ENCODE results near the gene GPC2.
"Not testable (repeated sequence)": the region's sequence is repeated elsewhere in the genome, so short reads cannot be mapped to it uniquely, and the experiment has no call there.

The GPC2 gene

DNA sequence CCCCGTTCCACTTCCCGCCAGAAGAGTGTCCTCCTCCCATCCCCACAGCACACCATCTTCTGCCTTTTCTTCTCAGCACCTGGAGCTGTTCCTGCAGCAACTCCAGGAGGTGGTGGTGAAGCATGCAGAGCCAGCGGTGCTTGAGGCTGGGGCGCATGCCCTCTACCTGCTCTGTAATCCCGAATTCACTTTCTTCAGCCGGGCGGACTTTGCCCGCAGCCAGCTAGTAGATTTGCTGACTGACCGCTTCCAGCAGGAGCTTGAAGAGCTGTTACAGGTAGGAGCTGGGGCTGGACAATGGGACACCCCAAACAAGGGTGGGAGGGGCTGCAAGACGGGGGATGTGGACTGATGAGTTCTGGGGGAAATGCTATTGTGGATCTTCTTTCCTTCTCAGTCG is 23.5 kb upstream of the GPC2 start:
- DNase-seq (ENCODE audit: low read depth, low spot score) = no peak

DNA sequence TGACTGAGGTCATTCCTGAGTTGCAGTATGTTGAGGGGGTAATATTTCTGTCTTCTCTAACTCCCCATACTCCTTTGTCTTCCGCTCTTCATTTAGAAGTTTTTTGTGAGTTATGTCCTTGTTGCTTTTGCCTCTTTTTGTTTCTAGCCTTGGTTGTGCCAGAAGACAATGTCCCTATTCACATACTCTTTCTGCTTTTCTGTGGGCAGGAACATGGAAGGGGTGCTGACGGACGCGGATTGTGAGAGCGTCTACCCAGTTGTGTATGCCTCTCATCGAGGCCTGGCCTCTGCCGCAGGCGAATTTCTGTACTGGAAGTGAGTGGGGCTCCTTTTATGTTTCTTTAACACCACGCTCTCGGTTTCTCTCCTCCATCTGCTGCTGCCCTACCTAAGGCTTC is 21.1 kb upstream of the GPC2 start:
- DNase-seq (ENCODE audit: low read depth, low spot score) = no peak

DNA sequence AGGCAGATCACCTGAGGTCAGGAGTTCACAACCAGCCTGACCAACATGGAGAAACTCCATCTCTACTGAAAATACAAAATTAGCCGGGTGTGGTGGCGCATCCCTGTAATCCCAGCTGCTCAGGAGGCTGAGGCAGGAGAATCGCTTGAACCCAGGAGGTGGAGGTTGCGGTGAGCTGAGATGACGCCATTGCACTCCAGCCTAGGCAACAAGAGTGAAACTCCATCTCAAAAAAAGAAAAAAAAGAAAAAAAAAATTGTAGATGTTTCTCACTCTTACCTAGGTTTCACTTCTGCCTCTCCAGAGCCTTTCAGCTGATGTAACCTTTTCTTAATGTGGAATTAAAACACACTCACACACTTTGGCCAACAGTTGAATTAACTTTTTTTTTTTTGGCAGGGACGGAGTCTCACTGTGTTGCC is 18.7 kb upstream of the GPC2 start:
- not testable (repeated sequence) for DNase-seq (ENCODE audit: low read depth, low spot score)

DNA sequence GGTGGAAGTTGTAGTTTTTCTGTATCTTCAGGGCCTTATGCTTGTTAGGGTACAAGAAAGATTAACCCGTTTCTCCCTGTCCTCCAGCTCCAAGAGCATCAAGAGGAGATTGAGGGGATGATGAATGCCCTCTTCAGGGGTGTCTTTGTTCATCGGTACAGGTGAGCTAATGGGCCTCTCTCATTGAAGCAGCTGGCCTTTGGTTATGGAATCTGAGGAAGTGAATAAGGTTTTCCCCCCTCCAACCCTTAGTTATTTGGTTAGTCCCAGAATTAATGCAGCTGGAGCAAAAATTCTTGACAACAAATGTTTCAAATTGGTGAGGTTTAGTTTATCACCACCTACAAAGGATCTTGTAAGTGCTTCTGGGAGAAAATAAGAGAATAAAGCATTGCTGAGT is 18.0 kb upstream of the GPC2 start:
- DNase-seq (ENCODE audit: low read depth, low spot score) = no peak

DNA sequence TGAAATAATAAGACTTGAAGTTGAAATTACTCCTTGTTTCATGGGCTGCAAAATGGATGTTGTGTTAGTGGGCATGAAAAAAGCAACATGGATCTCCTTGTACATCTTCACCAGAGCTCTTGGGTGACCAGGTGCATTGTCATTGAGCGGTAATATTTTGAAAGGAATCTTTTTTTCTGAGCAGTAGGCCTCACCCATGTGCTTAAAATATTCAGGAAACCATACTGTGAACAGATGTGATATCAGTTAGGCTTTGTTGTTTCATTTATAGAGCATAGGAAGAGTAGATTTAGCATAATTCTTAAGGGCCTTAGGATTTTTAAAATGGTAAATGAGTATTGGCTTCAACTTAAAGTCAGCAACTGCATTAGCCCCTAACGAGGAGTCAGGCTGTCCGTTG is 15.8 kb upstream of the GPC2 start:
- no peak for DNase-seq (ENCODE audit: low read depth, low spot score)

DNA sequence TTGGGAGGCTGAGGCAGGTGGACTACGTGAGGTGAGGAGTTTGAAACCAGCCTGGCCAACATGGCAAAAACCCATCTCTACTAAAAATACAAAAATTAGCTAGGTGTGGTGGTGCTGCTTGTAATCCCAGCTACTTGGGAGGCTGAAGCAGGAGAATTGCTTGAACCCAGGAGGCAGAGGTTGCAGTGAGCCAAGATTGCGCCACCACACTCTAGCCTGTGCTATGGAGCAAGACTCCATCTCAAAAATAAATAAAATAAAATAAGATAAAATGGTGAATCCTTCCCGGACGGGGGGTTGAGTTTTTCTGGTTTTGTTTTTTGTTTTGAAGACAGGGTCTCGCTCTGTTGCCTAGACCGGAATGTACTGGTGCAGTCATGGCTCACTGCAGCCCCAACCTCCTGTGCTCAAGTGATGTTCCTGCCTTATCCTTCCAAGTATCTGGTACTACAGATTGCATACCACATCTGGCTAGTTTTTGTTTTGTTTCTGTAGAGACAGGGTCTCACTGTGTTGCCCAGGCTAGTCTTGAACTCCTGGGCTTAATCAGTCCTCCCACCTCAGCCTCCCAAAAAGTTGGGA is 15.2 kb upstream of the GPC2 start:
- DNase-seq (ENCODE audit: low read depth, low spot score) = not testable (repeated sequence)

DNA sequence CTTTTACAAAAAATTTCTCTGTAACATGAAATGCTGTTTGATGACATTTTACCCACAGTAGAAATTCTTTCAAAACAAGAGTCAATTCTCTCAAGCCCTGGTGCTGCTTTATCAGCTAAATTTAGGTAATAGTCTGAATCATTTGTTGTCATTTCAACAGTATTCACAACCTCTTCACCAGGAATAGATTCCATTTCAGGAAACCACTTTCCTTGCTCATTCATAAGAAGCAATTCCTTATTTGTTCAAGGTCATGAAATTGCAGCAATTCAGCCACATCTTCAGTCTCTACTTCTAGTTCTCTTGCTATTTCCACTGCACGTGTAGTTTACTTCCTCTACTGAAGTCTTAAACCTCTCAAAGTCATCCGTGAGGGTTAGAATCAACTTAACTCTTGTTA is 14.6 kb upstream of the GPC2 start:
- no peak for DNase-seq (ENCODE audit: low read depth, low spot score)

DNA sequence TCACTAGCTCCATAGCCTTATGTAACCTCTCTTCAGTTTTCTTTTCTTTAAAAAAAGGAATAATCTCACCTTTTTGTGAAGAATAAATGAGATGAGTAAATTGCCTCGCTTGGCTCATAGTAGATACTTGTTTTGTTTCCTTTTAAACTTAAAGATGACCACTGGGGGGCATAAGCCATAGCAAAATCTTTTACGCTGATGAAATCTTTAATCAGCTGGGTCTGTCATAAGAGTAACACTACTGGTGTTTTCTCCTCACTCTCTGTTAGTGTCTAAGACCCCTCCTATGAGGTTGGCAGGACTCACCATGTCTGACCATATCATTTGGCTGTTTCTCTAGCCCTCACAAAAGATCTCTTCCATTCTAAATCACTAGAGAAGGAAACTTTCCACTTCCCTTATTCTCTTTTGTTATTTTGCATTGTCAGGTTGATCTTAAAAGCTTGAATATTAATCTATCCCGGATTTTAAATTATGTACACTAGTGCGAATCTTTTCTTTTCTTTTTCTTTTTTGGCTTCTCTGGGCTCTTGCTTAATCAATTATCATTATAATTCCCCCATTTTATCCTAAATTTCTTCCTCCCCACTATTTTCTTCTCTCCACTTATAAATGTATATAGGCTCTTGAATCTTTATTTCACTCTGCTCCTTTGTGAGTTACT is 13.0 kb upstream of the GPC2 start:
- no peak for DNase-seq (ENCODE audit: low read depth, low spot score)

DNA sequence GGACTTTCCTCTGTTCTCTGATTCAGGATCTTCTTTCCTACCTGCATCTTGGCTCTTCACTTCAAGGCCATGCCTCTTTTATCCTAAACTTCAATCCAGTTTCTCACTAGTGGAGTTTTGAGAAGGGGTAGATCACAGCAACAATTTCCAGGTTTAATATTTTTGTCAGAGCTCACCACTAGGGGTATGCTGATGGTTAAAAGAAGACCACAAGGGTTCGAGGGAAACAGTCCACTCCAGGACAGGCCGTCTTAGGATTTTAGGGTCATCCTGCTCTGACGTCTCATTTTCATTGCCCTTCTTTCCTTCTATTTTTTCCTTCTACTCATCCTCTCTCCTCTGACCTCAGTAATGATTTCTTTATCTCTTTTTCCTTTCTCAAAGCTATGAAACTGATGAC is 11.9 kb upstream of the GPC2 start:
- no peak for DNase-seq (ENCODE audit: low read depth, low spot score)

DNA sequence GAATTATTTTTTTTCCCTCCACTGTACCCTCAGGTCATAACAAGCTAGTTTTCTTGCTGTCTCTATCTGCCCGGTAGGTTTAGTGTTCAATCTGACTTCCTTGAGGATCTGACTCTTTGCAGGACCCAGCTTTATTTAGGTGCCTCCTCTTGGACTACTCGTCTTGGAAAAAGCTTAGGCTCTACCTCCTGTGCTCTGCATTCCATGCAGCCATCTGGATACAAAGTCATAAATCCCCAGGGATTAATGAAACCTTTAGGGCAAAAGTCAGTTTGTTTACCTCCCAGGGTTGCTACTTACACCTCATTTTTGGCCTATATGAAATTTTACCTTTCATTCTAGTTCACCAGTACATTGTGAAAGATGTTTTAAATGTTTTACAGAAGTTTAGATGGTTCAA is 8.5 kb upstream of the GPC2 start:
- no peak for DNase-seq (ENCODE audit: low read depth, low spot score)

DNA sequence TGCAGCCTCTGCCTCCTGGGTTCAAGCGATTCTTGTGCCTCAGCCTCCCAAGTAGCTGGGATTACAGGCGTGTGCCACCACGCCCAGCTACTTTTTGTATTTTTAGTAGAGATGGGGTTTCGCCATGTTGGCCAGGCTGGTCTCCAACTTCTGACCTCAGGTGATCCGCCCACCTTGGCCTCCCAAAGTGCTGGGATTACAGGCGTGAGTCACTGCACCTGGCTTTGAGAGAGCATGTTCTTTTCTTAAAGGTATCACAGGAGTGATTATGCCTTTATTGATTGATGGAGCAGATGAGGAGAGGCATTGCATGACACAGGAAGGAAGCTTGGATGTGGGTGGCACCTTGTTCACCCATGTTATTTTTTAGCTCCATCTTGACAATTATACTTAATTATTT is 5.9 kb upstream of the GPC2 start:
- not testable (repeated sequence) for DNase-seq (ENCODE audit: low read depth, low spot score)

DNA sequence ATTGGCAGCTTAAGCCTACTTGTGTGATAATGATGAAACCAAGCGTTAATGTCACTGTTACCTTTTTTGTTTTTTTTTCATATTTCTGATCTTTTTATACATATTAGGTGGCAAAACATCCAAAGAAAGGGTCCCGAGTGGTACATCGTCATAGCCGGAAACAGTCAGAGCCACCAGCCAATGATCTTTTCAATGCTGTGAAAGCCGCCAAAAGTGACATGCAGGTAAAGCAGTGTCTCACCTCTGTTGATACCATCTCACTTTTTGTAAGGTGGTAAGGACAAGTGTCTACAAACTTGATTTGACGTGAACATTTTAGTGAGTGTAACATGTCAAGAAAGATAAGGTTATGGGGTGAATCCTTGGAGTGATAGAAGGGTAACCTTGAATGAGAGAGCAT is 5.4 kb upstream of the GPC2 start:
- DNase-seq (ENCODE audit: low read depth, low spot score) = not testable (repeated sequence)

DNA sequence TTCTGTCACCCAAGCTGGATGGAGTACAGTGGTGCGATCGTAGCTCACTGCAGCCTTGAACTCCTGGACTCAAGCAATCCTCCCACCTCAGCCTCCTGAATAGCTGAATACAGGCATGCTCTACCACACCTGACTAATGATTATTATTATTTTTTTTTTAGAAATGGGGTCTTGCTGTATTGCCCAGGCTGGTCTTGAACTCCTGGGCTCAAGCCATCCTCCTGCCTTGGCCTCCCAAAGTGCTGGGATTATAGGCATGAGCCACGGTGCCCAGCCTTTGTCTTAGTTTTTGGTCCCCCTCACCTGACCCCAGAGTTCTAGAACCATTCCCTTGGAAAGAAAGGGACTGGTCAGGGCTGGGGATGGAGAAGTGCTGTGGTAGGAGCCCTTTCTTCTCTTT is 2.9 kb upstream of the GPC2 start:
- DNase-seq (ENCODE audit: low read depth, low spot score) = not testable (repeated sequence)

DNA sequence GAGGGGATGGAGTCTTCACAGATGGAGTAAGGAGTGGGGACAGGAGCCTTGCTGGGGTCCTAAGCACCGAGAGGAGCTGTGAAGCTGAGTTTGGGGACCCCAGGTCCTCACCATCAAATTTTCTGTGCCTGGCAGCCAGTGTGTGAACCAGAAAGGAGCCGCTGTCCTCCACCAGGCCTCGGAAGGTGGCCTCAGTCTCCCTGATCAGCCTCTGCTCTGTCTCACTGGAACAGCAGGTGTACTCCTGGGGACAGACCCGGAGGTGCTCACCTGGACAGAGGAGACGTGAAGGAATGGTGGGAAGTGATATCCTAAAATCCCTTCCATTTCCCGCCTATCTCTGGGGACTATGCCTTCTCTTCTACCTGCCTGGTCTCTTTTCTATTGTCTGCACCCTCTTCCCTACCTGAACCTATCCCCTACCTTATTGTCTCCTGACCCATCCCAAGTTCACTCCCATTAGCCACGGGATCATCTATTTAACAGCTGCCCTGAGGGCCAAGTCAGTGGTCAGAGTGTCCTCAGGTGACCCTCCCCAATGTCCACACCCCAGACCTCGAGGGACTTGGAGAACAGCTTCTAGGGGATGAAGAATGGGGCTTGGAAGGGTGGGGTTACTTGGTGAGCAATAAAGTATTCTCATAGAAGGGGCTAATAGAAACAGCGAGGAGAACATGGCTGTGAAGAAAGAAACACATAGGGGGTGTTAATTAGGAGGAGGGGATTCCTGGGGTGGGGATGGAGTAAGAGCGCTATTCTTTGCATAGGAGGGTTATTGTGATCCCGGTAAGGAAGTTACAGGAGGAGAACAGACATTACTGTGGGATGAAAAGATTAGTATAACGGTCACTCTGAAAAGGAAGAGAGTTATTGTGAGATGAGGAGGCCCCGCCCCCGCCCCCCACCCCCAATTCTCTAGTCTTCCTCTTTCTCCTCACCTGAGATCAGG is 811 bp downstream of the GPC2 start:
- no peak for DNase-seq (ENCODE audit: low read depth, low spot score)

DNA sequence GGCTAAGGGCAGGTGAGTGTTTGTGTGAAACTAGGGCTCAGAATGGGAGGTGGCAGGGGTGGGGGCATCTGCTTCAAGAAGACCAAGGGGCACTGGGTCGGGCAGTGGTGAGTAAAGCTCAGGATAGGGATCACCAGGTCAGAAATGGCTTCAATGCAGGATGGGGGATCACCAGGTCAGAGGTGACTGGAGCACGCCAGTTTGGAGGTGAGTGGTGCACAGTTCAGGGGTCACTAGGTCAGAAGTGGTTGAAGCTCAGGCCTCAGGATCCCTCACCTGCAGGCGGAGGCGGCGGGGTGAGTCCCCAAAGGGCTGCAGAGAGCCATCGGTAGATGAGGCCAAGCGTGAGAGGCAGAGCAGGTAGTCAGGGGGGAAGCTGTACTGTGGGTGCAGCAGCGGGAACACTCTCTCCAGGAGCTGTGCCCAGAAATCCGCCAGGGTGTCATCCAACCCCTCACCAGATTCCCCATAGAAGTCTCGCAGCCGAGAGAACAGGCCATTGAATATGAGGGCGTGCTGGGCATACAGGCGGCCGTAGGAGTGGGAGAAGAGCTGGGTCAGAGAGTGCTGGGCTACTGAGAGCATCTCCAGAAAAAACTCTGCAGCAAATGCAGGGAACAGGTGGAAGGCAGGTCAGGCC is 1.8 kb downstream of the GPC2 start:
- DNase-seq (ENCODE audit: low read depth, low spot score) = no peak

DNA sequence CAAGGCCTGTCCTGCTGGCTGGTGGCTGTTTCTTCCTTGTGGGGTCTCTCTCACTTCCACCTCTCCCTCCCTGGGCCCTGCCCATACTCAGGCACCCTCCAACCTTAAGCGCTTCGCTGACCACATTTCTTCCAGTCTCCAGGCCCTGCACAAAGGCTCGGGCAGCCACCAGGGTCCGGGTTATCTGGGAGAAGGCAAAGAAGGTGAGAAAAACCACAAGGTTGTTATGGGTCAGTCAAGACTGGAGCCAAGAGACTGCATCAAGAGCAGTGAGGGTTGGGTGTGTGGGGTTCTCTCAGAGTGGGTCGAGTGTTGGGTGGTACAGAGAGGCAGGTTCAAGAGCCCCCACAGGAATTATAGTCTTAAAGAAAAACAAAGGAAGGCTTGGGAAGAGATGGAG is 2.6 kb downstream of the GPC2 start:
- DNase-seq (ENCODE audit: low read depth, low spot score) = no peak

DNA sequence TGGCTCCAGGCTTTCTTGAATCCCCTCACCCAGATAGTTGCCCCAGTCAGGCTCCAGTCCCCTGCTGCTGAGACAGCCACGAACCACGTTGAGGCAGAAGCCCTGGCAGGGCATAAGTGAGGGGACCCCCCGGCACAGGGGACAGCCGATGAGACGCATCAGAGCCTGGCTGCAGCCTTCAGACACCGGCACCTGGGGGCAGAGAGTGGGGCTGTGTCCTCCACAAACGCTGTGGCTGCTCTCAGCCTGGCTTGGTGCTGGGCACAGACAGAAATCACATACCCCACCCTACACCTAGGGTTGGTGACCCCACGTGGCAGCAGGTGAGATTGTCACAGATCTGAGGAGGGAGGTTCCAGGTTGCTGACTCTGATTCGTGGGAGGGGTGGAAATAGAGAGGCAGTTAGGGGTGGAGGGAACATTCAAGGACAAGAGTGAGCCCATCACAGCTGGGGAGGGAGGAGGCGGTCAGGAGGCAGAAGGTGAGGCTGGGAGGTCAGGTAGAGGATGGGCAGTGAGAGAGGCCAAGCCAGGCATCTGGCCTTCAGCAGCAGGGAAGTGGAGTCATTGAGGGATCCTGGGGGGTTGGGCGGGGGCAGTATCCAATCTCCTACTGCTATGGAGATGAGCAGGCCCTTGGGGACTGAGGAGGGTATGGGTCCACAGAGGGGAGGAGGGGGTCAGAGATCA is 3.2 kb downstream of the GPC2 start:
- DNase-seq (ENCODE audit: low read depth, low spot score) = no peak

DNA sequence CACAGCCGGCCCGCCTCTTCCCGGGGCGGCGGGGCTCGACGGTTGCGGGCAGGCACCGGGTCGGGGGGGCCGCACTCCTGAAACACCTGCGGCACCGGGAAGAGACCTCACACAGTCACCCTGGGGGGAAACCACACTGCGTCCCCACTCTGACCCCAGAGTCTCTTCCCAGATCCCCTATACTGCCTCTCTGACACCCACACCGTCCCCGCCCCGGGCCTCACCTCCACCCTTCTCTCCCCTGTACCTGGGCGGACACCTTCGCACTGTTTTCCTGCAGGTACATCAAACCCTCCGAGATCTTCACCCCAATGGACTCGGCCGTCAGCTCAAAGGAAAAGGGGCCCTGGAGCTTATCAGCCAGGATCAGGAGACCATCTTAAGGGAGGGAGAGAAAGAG is 5.3 kb downstream of the GPC2 start:
- no peak for DNase-seq (ENCODE audit: low read depth, low spot score)

DNA sequence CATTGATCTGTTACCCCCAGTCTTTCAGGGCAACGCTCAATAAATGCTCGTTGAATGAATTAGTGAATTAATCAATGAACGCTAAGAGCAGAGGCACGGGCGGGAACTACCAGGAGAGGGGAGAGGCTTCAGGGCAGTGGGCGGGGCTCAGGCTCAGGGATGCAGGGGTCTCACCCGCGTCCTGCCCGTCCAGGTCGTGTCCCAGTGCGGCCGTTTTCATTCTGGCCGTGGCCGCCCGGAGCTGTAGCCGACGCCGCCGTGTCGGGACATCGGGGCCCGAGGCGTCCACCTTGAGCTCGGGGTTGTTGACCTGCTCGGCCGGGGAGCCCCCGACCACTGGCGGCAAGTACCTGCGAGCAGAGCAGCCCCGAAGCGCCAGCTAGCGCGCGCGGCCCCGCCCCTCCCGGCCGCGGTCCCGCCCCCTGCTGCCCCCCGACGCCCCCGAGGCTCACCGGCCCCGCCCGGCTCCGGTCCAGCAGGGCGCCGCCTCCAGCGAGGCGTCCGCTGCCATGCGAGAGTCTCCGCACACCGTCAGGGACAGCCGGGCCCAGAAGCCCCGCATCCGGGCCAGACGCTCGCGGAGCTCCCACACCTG is 6.0 kb downstream of the GPC2 start:
- no peak for DNase-seq (ENCODE audit: low read depth, low spot score)

DNA sequence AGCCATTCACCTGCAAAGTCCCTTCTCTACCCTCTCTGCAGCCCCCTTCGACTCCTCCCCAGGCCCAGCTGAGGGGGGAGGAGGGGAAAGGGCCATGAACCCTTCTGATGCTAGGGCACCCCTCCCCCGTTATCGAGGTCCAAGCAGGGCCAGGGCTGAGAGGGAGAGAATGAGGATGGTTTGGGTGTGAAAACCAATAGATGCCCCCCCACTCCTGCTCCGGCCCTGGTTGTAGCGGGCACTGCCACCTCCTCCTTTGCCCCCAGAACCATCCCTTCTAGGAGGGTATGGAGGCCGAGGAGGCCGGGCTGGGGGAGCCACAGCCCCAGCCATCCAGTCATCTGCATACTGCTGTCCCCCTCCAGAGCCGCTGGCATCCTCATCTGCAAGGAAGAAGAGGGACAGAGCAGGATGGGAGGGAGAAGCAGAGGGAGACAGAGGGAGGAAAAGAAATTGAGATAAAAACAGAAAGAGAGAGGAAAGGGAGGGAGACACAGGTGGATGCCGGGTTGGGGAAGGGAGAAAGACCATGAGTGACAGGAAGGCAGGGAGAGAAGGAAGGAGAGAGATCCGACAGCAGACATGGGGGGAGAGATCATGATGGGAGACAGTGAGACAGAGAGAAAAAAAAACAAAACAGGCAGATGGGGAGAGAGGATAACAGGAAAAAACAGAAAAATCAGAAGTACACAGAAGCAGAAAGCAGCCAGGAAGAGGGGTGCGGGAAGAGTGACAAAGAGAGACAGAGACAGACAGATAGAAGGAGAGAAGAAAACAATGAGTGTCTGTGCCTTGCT is 6.9 kb downstream of the GPC2 start:
- DNase-seq (ENCODE audit: low read depth, low spot score) = no peak
